GM23338 (cell line): ENCODE measurements around the gene MPZL1. TPM values are rescaled to one million over a fixed set of nuclear protein-coding genes. Genes with fewer than 3 reads are reported as not detected.
A peak's percentile ranks its signal among the peaks of the same experiment; 100 is the strongest.

Source experiments
- ATAC-seq: fragments of 200-7000 bp; cut with Tn5 transposase; 3 replicates; pipeline ENCODE4 v1.9.1; 2020
- DNase-seq: peaks from one replicate; pipeline ENCODE4 v3.0.0-alpha.2; 2015; ENCODE audit warnings: low spot score
- H2AFZ ChIP-seq: fragments of 200-600 bp; sonication (generic); 2 replicates; pipeline ENCODE4 v1.8.0; 2016; ENCODE audit warnings: antibody characterized with exemption, mild to moderate bottlenecking, moderate library complexity
- H3F3A ChIP-seq: fragments of 200-600 bp; sonication (generic); replicated peaks from 2 replicates; pipeline ENCODE4 v1.8.0; 2017; ENCODE audit warnings: antibody characterized with exemption, mixed run types, low read depth
- H3K27ac ChIP-seq: fragments of 200-600 bp; sonication (generic); 2 replicates; pipeline ENCODE4 v1.6.1; 2016; ENCODE audit warnings: low read depth
- H3K27me3 ChIP-seq: fragments of 200-600 bp; sonication (generic); 2 replicates; pipeline ENCODE4 v1.8.0; 2016; ENCODE audit warnings: mild to moderate bottlenecking, mixed run types, moderate library complexity; ENCODE audit not compliant: insufficient read depth
- H3K36me3 ChIP-seq: fragments of 200-600 bp; sonication (generic); 2 replicates; pipeline ENCODE4 v1.8.0; 2016; ENCODE audit warnings: mild to moderate bottlenecking; ENCODE audit not compliant: insufficient read depth
- H3K4me1 ChIP-seq: fragments of 200-600 bp; sonication (generic); 2 replicates; pipeline ENCODE4 v1.8.0; 2016; ENCODE audit warnings: mild to moderate bottlenecking, moderate library complexity; ENCODE audit not compliant: insufficient read depth
- H3K4me2 ChIP-seq: fragments of 200-600 bp; sonication (generic); 2 replicates; pipeline ENCODE4 v1.7.1; 2017; ENCODE audit warnings: mixed run types
- H3K4me3 ChIP-seq: fragments of 200-600 bp; sonication (generic); 2 replicates; pipeline ENCODE4 v1.6.1; 2016; ENCODE audit warnings: mixed run types
- H3K79me2 ChIP-seq: fragments of 200-600 bp; sonication (generic); replicated peaks from 2 replicates; pipeline ENCODE4 v1.8.0; 2017; ENCODE audit warnings: mild to moderate bottlenecking; ENCODE audit not compliant: insufficient read depth
- H3K9me2 ChIP-seq: fragments of 200-600 bp; sonication (generic); 2 replicates; pipeline ENCODE4 v1.8.0; 2017; ENCODE audit not compliant: insufficient read depth
- H4K20me1 ChIP-seq: fragments of 200-600 bp; sonication (generic); replicated peaks from 2 replicates; pipeline ENCODE4 v1.8.0; 2017; ENCODE audit warnings: mild to moderate bottlenecking; ENCODE audit not compliant: insufficient read depth
- H3K27ac Mint-ChIP-seq: 2 replicates; pipeline ENCODE4 v1.8.0; 2020; ENCODE audit warnings: inconsistent platforms, mild to moderate bottlenecking, moderate library complexity, mixed read lengths
- H3K27me3 Mint-ChIP-seq: 3 replicates; pipeline ENCODE4 v1.8.0; 2022; ENCODE audit warnings: low read depth, mild to moderate bottlenecking, moderate library complexity, mixed read lengths, inconsistent platforms; ENCODE audit not compliant: insufficient read depth, poor library complexity
- H3K36me3 Mint-ChIP-seq: 3 replicates; pipeline ENCODE4 v1.8.0; 2021; ENCODE audit warnings: low read depth, mild to moderate bottlenecking, inconsistent platforms, moderate library complexity, mixed read lengths
- H3K4me1 Mint-ChIP-seq: 3 replicates; pipeline ENCODE4 v1.8.0; 2020; ENCODE audit warnings: mild to moderate bottlenecking, inconsistent platforms, mixed read lengths
- H3K4me3 Mint-ChIP-seq: 3 replicates; pipeline ENCODE4 v1.8.0; 2021; ENCODE audit warnings: moderate library complexity, mild to moderate bottlenecking, inconsistent platforms, mixed read lengths
- H3K9me3 Mint-ChIP-seq: 3 replicates; pipeline ENCODE4 v1.8.0; 2020; ENCODE audit warnings: moderate library complexity, mild to moderate bottlenecking, inconsistent platforms, mixed read lengths
- CREB1 ChIP-seq: fragments of 250-450 bp; sonication (Bioruptor Pico); IDR thresholded peaks from 2 replicates; pipeline ENCODE4 v1.5.0; 2020; ENCODE audit warnings: low read depth, mild to moderate bottlenecking, moderate library complexity
- CTCF ChIP-seq, 2 experiments: fragments of 200-600 bp in 1 of 2; sonication (generic) in 1 of 2; conservative IDR thresholded peaks; 2 replicates each; pipeline versions ENCODE4 v1.5.1 to v1.6.1; 2016 to 2017; ENCODE audit warnings: antibody characterized with exemption in 2 of 2, low read depth in 2 of 2, mild to moderate bottlenecking in 2 of 2, moderate library complexity in 1 of 2
- ETS1 ChIP-seq: IDR thresholded peaks from 2 replicates; pipeline ENCODE4 v1.6.1; 2016; ENCODE audit warnings: antibody characterized with exemption
- EZH2phosphoT487 ChIP-seq: fragments of 200-600 bp; sonication (generic); IDR thresholded peaks from one replicate; pipeline ENCODE4 v1.8.1; 2018; ENCODE audit warnings: antibody characterized with exemption; ENCODE audit not compliant: unreplicated experiment
- POLR2AphosphoS5 ChIP-seq: IDR thresholded peaks from 2 replicates; pipeline ENCODE4 v1.6.1; 2016; ENCODE audit warnings: antibody characterized with exemption, low read depth
- ZNF114 ChIP-seq: fragments of 250-450 bp; sonication (Bioruptor Pico); IDR thresholded peaks from 2 replicates; pipeline ENCODE4 v1.5.0; 2020; ENCODE audit warnings: mild to moderate bottlenecking, moderate library complexity
- ZNF331 ChIP-seq: fragments of 250-450 bp; sonication (Bioruptor Pico); IDR thresholded peaks from 2 replicates; pipeline ENCODE4 v1.5.0; 2020; ENCODE audit warnings: low read depth, mild to moderate bottlenecking, moderate library complexity
- ZNF462 ChIP-seq: fragments of 250-450 bp; sonication (Bioruptor Pico); IDR thresholded peaks from 2 replicates; pipeline ENCODE4 v1.5.0; 2020; ENCODE audit warnings: mild to moderate bottlenecking, moderate library complexity
- polyA plus RNA-seq: library from polyadenylated mRNA; unstranded; fragments of >200 nt; fragmentation: Nextera tagmentation; extraction: Ambion mirVana; gene quantifications from 2 replicates; pipeline ENCODE4 v1.2.1, GENCODE V29; 2016
- total RNA-seq: library from RNA; depleted of rRNA; stranded (reverse); fragments of >200 nt; shearing (Covaris generic); gene quantifications from 2 replicates; pipeline ENCODE4 v1.2.3, GENCODE V29; 2014

MPZL1 gene
- total and polyA plus RNA-seq, 2 experiments from 2014 or later: 35.1 to 85.1 TPM

GRCh38 chr1:167715157-167715999 lies 6.4 kb upstream of the MPZL1 start:
- Histone ChIP-seq H3K27me3 (peaks cover 28% of the 10 kb centered on the region), H3K4me1 (peaks cover 24% of the 10 kb centered on the region), H3K4me3 (peak overlapping the region; percentile 82), H3K27ac (no peak overlapping the region), H3K79me2 (no peaks in the 10 kb centered on the region), H3K4me2 (peak overlapping the region; percentile 95), H3K9me2 (no peaks in the 10 kb centered on the region), H3K36me3 (no peaks in the 10 kb centered on the region), H2AFZ (peak overlapping the region; percentile 91), H3F3A (0 out of 2 replicates have a peak, but pooled peaks cover 4% of the 10 kb centered on the region), H4K20me1 (no peaks in the 10 kb centered on the region)
- TF ChIP-seq EZH2phosphoT487 (no peak), ETS1 (peak; percentile 25; the same call in 1 of the 2 replicates), CREB1 (CRISPR knock-in tag) (peak; percentile 71), CTCF (conservative IDR thresholded peaks at IDR 0.05; ENCODE audit: low read depth in 2 of 2) (peak; percentile 92 to 98), ZNF331 (CRISPR knock-in tag) (no peak), ZNF114 (CRISPR knock-in tag) (0 out of 2 replicates have a peak, but pooled peaks have one; percentile 68)
- peak; percentile 86 for DNase-seq
- peaks cover 15% of the 10 kb centered on the region for H3K4me1 Mint-ChIP-seq
- peak overlapping the region; percentile 50; the same call in 1 of the 2 replicates for H3K27ac Mint-ChIP-seq
- H3K27me3 Mint-ChIP-seq: peaks cover 30% of the 10 kb centered on the region
- H3K4me3 Mint-ChIP-seq: peak overlapping the region; percentile 94
- H3K9me3 Mint-ChIP-seq: peaks cover 9% of the 10 kb centered on the region
- ATAC-seq: peak; percentile 24
- H3K36me3 Mint-ChIP-seq: peaks cover 8% of the 10 kb centered on the region

GRCh38 chr1:167716000-167716271 lies 5.8 kb upstream of the MPZL1 start:
- Mint-ChIP-seq H3K9me3 (peaks cover 9% of the 10 kb centered on the region), H3K27ac (no peak overlapping the region), H3K27me3 (peaks cover 34% of the 10 kb centered on the region), H3K36me3 (peaks cover 8% of the 10 kb centered on the region), H3K4me3 (peak overlapping the region; percentile 94), H3K4me1 (peaks cover 20% of the 10 kb centered on the region)
- no peaks in the 10 kb centered on the region for H3K36me3 ChIP-seq
- H3F3A ChIP-seq: peaks cover 4% of the 10 kb centered on the region; the same call in 1 of the 2 replicates
- peak overlapping the region; percentile 82 for H3K4me3 ChIP-seq
- H3K9me2 ChIP-seq: no peaks in the 10 kb centered on the region
- H3K4me1 ChIP-seq: peaks cover 21% of the 10 kb centered on the region
- H4K20me1 ChIP-seq: no peaks in the 10 kb centered on the region
- H3K27ac ChIP-seq: no peak overlapping the region
- ATAC-seq (no peak), DNase-seq (no peak)
- peak overlapping the region; percentile 91 for H2AFZ ChIP-seq
- H3K27me3 ChIP-seq: peaks cover 29% of the 10 kb centered on the region
- H3K79me2 ChIP-seq: no peaks in the 10 kb centered on the region
- H3K4me2 ChIP-seq: peak overlapping the region; percentile 85
- no peak for TF ChIP-seq CTCF (conservative IDR thresholded peaks at IDR 0.05; ENCODE audit: low read depth in 2 of 2)
- no peak for TF ChIP-seq POLR2AphosphoS5
- TF ChIP-seq ZNF462 (CRISPR knock-in tag): no peak
